HG02840 (cell line): Measurements from ENCODE around the gene DAP3.
"Not testable (repeated sequence)": the region's sequence is repeated elsewhere in the genome, so short reads cannot be mapped to it uniquely, and the experiment has no call there.

Source experiments
- ATAC-seq: cut with Tn5 transposase; IDR thresholded peaks from one replicate; pipeline ENCODE4 v1.9.1; 2021; ENCODE audit warnings: mild to moderate bottlenecking, moderate library complexity, moderate number of reproducible peaks; ENCODE audit not compliant: unreplicated experiment, low FRiP score

DAP3 gene

DNA sequence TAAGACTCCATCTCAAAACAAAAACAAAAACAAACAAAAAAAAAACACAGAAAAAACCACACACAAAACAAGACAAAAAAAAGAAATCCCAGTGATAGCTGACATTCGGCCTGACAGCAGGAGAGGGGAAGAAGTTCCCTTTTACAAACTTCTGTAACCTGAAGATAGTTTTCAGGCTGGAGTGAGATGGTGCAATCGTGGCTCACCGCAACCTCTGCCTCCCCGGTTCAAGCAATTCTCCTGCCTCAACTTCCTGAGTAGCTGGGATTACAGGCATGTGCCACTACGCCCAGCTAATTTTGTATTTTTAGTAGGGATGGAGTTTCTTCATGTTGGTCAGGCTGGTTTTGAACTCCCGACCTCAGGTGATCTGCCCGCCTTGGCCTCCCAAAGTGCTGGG, 75.1 kb downstream of the DAP3 start:
- ATAC-seq = not testable (repeated sequence)

DNA sequence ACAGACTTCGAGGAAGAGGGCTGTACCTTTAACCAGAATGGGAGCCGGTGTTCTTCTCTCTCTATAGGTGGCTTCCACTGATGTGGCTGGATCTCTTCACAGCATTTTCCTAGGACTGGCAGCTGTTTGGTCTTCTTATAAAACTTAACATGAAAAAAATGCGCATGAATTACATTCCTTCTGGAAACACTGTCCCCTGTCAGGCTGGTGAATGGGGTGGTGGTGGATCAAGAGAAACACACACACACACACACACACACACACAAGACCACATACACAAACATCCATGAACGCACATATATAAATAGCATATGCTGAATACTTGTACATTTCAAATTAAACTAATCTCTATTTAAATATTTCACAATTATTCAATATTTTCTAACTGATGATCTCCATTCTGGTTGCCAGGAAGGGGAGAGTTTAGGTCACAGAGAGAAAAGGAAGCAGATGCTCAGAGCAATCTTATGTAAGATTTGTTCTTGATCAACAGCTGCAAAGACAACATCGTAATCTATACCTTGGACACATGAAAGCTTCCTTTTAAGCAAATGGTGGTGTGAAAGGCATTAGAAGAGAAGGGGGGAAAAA, 78.6 kb downstream of the DAP3 start:
- not testable (repeated sequence) for ATAC-seq

DNA sequence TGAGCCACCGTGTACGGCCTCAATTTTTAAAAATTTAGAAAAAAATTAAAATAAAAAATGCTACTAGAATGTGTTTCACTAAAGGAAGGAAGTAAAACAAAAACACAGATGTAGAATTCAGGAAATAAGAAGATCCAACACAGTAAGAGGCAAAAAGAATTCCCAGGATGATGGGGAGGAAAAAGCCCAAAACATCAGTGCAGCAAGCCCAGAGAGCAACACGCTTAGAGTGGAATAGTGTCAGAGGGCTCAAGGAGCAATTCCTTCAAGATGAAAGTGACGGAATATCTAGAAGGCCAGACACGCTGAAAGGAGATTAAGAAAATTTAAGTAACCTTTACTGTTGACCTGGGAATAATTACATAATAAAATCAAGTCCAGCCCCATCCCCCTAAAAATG, 80.4 kb downstream of the DAP3 start:
- ATAC-seq = no peak

DNA sequence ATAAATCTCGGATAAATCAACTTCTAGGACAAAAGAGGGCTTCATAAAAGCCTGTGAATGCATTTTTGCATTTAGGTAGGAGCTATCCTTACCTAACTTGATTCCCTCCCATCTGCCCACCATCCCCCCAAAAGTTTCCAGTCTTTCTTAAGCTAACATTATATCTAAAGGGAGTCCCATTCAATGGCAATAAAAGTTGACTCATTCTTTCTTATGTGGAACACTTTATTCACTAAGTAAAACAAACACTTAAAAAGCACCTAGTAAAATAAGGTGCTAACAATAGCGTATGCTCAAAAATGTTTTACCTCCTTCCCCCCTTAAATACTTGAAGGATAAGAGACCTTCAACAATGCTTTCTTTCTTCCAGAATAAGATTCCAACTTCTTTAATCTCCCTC, 84.3 kb downstream of the DAP3 start:
- ATAC-seq = no peak

DNA sequence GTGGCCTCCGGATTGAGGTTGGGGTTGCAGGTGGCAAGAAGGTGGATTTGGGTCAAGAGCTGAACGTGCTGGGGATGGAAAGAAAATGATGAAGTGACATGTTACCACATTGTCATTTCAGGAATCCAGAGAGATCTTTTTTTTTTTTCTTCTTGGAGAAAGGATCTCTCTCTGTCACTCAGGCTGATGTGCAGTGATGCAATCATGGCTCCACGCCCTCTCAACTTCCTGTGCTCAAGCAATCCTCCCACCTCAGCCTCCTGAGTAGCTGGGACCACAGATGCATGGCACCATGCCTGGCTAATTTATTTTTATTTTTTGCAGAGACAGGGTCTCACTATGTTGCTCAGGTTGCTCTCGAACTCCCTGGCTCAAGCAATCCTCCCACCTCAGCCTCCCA, 87.5 kb downstream of the DAP3 start:
- ATAC-seq = no peak

DNA sequence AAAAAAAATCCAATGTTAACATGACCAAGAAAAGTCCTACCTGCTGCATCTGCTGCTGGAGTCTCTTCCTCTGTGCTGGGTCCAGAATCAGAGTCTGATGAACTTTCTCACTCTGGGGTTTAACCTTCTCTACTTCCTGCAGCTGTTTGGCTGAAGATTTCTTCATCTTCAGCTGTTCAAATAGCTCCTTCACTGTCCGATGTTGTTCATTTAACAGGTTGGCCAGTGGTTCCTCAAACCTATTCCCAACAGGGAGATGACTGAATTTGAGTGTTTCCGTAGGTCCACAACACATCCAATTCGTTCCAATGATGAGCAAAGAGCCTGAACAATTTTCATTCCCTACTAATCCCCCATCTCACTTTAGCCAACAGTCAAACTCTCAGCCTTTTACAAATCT, 88.7 kb downstream of the DAP3 start:
- no peak for ATAC-seq
